Brain pericyte (primary cell): ENCODE results near the gene TARBP1.
A peak's percentile ranks its signal among the peaks of the same experiment; 100 is the strongest.
"Not testable (repeated sequence)": the region's sequence is repeated elsewhere in the genome, so short reads cannot be mapped to it uniquely, and the experiment has no call there.

Source experiments
- DNase-seq: peaks from one replicate; pipeline ENCODE4 v3.0.0-alpha.2; 2012; ENCODE audit warnings: low read depth, low spot score

The TARBP1 gene

GRCh38 chr1:234504969-234505768 lies 26.2 kb upstream of the TARBP1 start:
- no peak for DNase-seq

GRCh38 chr1:234504251-234504650 lies 25.3 kb upstream of the TARBP1 start:
- not testable (repeated sequence) for DNase-seq

- DNase-seq: no peak
Observed at GRCh38 chr1:234503193-234504050, 24.4 kb upstream of the TARBP1 start.

- no peak for DNase-seq
Observed at GRCh38 chr1:234502785-234503184, 23.8 kb upstream of the TARBP1 start.

- DNase-seq: no peak
Observed at GRCh38 chr1:234500269-234500668, 21.3 kb upstream of the TARBP1 start.

- DNase-seq: no peak
Observed at GRCh38 chr1:234499943-234500245, 20.9 kb upstream of the TARBP1 start.

- peak; percentile 50 for DNase-seq
Observed at GRCh38 chr1:234499119-234499942, 20.4 kb upstream of the TARBP1 start.

GRCh38 chr1:234498448-234499118 lies 19.6 kb upstream of the TARBP1 start:
- DNase-seq: no peak

GRCh38 chr1:234497589-234497988 lies 18.6 kb upstream of the TARBP1 start:
- no peak for DNase-seq

- no peak for DNase-seq
Observed at GRCh38 chr1:234495231-234495990, 16.4 kb upstream of the TARBP1 start.

GRCh38 chr1:234494049-234494448 lies 15.1 kb upstream of the TARBP1 start:
- no peak for DNase-seq

- no peak for DNase-seq
Observed at GRCh38 chr1:234490793-234491479, 12.0 kb upstream of the TARBP1 start.

- no peak for DNase-seq
Observed at GRCh38 chr1:234489698-234490077, 10.7 kb upstream of the TARBP1 start.

GRCh38 chr1:234489007-234489697 lies 10.2 kb upstream of the TARBP1 start:
- no peak for DNase-seq

- no peak for DNase-seq
Observed at GRCh38 chr1:234488054-234489006, 9.4 kb upstream of the TARBP1 start.

GRCh38 chr1:234486858-234487840 lies 8.2 kb upstream of the TARBP1 start:
- peak; percentile 27 for DNase-seq
